ENCODE results near the gene SMYD2. TPM values are rescaled to one million over a fixed set of nuclear protein-coding genes. Genes with fewer than 3 reads are reported as not detected.

Gene SMYD2
- total RNA-seq, 1 experiment from 2014 or later = 37.2 TPM

DNA sequence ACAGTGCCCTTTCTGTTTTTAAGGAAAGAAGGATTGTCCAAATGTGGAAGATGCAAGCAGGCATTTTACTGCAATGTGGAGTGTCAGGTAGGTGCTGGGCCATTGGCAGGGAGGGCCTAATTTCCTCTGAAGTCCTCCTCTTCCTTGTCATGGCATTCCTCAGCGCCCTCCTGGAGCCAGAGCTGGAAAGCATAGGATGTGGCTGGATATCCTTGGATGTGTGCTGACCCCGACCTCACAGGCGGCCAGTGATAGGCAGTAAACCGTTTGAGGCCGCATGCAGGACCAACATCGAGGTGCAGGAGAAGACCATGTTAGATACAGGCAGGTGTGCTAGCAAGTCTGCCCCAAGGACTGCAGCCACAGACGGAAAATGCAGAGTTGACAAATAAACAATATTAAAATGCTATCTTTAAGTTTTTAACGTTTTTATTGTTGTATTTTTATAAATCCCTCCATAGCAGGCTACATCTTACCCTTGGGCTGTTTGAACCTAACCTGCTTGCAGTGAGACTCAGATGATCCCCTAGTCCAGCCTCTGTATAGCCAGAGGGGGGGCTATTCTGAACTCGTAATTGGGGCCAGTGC, 24.3 kb downstream of the SMYD2 start:
- Histone ChIP-seq H3K9me3 (replicated peaks) (no peaks in the 10 kb centered on the region), H3K27ac (no peak overlapping the region), H3K36me3 (no peaks in the 10 kb centered on the region), H3K4me3 (no peak overlapping the region), H3K27me3 (no peaks in the 10 kb centered on the region), H3K4me1 (no peaks in the 10 kb centered on the region)
- no peak for DNase-seq

DNA sequence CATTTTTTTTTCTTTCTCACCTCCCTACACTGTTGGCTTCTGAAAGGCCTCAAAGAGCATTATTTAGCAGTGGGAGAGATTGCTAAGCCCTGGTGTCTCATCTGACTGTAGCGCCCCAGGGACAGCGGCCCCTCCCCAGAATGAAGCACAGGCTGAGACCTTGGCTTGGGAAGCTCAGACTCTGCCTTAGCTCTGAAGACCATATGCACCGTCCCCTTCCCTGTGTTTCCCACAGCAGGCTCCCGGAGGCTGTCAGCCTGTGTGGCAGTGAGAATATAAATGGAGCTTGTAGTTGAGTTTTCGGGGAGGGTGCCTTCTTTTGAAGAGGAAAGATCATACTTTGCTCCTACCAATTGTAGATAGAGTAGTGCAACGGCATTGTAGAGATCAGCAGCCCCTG, 25.3 kb downstream of the SMYD2 start:
- Histone ChIP-seq H3K27me3 (no peaks in the 10 kb centered on the region), H3K4me3 (no peak overlapping the region), H3K27ac (no peak overlapping the region), H3K4me1 (no peaks in the 10 kb centered on the region), H3K9me3 (replicated peaks) (no peaks in the 10 kb centered on the region), H3K36me3 (no peaks in the 10 kb centered on the region)
- DNase-seq = no peak

DNA sequence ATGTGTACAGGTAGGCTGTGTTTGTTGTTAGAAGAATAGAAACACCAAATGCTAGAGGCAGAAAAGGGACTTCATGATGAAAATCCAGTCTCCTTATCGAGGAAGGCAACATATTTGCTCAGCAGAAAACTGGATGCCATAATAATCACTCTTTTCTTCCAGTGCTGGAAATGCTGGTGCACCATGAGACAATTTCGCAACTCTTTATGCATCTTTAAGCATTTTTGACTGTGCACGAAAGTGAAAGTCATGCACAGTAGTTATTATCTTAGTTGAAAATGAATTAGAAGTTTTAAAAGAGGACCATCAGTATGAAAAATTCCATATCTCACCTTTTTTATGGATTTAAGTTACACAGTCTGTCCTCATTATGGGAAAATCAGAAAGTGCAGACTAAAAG, 29.1 kb downstream of the SMYD2 start:
- Histone ChIP-seq H3K9me3 (replicated peaks) (no peaks in the 10 kb centered on the region), H3K36me3 (no peaks in the 10 kb centered on the region), H3K27me3 (no peaks in the 10 kb centered on the region), H3K27ac (no peak overlapping the region), H3K4me1 (no peaks in the 10 kb centered on the region), H3K4me3 (no peak overlapping the region)
- no peak for DNase-seq

DNA sequence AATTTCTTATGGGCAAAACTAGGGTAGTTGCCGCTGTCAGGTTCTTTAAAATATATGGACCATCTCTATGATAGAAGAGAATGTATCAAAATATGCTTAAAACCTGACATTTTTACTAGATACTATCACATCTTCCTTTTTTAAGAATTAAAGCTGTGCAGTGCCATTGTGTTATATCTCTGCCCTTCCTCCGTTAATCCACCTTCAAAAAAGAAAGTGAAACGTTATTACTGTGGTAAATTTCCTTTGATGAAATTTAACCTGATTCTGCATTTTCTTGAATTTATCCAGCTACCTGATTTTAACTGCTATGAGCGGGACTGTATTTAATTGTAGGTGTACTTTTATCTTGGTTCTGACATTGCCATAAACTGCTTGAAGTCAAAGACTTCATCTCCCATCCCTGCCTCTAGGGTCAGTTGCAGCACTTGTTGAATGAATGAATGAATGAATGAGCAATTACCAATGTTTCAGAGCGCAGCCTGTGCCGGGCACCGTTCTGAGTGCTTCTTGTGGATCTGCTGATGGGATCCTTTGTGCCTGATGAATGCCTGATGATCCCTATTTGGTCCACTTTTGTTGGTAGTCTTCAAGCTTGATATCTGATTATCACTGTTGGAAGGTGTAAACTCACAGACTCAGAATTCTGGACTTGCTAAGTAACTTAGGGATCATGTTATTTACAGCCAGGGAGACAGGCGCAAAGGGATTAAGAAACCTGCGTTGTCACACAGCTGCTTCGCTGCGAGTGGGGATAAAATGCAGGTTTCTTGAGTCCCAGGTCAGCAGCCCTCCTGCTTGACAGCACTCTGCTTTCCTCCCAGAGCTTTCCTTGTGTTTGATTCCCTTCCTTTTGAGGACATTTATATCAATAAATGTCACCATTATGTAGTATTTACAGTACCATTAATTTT, 30.1 kb downstream of the SMYD2 start:
- no peaks in the 10 kb centered on the region for H3K9me3 ChIP-seq (replicated peaks)
- H3K27me3 ChIP-seq = no peaks in the 10 kb centered on the region
- H3K4me1 ChIP-seq = no peaks in the 10 kb centered on the region
- no peak for DNase-seq
- no peak overlapping the region for H3K27ac ChIP-seq
- no peak overlapping the region for H3K4me3 ChIP-seq
- no peaks in the 10 kb centered on the region; the same call in 1 of the 2 replicates for H3K36me3 ChIP-seq

DNA sequence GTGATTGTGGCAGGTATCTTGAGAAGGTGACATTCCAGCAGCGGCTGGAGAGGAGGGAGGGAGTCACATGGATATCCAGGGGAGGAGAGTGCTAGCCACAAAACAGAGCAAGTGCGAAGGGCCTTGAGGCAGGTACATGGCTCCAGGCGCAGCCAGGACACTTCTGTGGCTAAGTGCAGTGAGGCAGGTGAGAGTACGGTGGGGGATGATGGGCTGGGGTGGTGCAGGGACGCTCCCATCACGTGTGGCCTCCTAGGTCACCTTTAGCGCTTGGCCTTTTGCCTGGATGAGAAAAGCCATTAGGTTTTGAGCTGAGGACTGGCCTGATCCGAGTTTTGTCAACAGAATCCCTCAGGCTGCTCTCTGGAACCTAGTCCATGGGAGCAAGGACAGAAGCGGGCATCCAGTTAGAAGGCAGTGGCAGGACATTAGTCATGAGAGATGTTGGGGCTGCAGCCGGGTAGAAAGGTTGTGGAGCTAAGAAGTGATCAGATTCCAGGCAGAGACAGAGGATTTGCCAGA, 31.6 kb downstream of the SMYD2 start:
- no peak for DNase-seq
- H3K9me3 ChIP-seq (replicated peaks) = no peaks in the 10 kb centered on the region
- no peaks in the 10 kb centered on the region for H3K27me3 ChIP-seq
- H3K36me3 ChIP-seq = no peaks in the 10 kb centered on the region; the same call in 1 of the 2 replicates
- no peak overlapping the region for H3K4me3 ChIP-seq
- peaks cover 13% of the 10 kb centered on the region for H3K4me1 ChIP-seq
- H3K27ac ChIP-seq = no peak overlapping the region

DNA sequence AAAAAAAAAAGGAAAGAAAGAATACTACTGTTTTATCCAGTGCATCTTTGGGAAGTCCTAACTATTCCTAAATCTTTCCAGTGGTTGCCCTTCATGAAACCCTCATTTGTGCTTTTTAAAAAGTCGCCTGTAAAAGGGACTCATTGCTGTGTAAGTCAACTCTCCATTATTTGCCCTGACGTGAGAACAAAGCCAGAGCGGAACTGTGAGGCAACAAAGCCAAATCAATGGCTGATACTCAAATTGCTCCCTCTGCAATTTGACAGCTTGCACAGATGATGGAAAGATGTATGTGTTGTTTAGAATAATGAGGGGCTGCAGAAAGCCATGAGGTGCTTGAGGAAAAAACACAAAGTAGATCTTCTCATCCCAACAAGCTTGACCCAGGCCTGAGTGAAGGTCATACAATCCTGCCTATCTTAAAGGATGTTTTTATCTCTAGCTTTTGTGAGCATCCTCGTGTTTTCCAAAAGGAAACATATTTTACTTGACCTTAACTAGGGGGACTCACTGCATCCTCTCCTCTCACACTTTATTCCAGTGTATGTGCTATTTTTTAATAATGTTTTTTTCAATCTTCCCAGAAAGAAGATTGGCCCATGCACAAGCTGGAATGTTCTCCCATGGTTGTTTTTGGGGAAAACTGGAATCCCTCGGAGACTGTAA, 33.4 kb downstream of the SMYD2 start:
- H3K9me3 ChIP-seq (replicated peaks) = no peaks in the 10 kb centered on the region
- H3K27me3 ChIP-seq = no peaks in the 10 kb centered on the region
- no peaks in the 10 kb centered on the region; the same call in 1 of the 2 replicates for H3K36me3 ChIP-seq
- no peak overlapping the region for H3K27ac ChIP-seq
- no peak overlapping the region for H3K4me3 ChIP-seq
- DNase-seq = no peak
- H3K4me1 ChIP-seq = peaks cover 28% of the 10 kb centered on the region

DNA sequence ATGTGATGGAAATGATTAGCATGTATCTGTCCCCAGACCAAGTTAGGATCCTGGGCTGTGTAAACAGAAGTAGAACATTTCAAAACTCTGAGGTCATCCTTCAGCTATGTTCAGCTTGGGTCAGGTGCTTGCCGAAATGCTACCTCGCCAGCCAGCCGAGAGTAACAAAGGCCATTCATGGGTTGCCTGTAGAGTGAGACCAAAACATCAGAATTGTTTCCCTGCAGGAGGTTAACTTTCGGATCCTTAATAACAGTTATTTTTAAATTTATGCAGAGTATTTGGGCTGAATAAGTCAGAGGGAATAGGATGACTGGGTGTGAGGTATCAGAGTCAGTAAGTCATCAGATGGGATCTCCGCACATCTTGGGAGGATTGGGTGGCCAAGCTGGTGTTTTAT, 35.6 kb downstream of the SMYD2 start:
- H3K9me3 ChIP-seq (replicated peaks) = no peaks in the 10 kb centered on the region
- no peak for DNase-seq
- no peaks in the 10 kb centered on the region for H3K27me3 ChIP-seq
- H3K4me3 ChIP-seq = no peak overlapping the region
- peaks cover 2% of the 10 kb centered on the region; the same call in 1 of the 2 replicates for H3K36me3 ChIP-seq
- H3K27ac ChIP-seq = no peak overlapping the region
- peaks cover 28% of the 10 kb centered on the region for H3K4me1 ChIP-seq

DNA sequence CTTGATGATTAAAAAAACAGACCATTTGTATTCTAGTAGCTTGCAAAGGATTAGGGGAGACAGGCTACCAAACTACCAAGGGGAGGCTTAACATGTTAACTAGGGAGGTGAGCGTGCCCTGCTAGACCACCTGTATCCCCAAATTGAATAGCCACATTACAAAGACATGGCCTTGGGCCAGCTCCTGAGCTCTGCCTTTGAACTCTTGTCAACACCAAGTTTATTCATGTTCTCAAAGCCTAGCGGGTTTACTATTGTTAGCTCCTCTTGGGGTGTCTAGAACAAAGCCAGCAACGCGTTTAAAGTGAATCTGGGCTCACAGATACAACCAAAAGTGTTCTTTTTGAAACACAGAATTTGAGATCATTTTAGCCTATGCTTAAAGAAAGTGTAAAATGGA, 36.3 kb downstream of the SMYD2 start:
- Histone ChIP-seq H3K27me3 (no peaks in the 10 kb centered on the region), H3K36me3 (peaks cover 2% of the 10 kb centered on the region; the same call in 1 of the 2 replicates), H3K9me3 (replicated peaks) (no peaks in the 10 kb centered on the region), H3K4me1 (peaks cover 28% of the 10 kb centered on the region), H3K27ac (no peak overlapping the region; the same call in 1 of the 2 replicates), H3K4me3 (no peak overlapping the region)
- DNase-seq = no peak

DNA sequence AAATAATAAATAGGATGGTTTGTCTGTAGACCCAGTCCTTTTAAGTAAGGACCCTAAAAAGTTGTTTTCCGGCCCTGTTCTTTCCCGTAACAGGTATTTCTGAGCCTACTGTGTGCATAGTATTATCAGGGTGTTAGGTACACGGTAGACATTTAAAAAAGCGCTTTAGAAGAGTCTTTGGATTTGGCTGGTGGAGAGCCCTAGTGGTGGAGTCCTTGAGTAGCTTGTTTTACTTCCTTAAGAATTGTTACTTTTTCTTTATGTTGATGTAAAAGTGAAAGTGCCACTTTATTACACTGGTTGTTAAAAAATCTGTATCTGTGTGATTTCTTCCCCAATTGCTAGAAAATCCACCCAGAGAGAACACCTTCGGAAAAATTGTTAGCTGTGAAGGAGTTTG, 36.8 kb downstream of the SMYD2 start:
- H3K9me3 ChIP-seq (replicated peaks) = no peaks in the 10 kb centered on the region
- H3K27ac ChIP-seq = peak overlapping the region; percentile 56
- H3K4me3 ChIP-seq = no peak overlapping the region
- no peaks in the 10 kb centered on the region for H3K27me3 ChIP-seq
- no peak for DNase-seq
- H3K36me3 ChIP-seq = peaks cover 2% of the 10 kb centered on the region; the same call in 1 of the 2 replicates
- H3K4me1 ChIP-seq = peaks cover 28% of the 10 kb centered on the region

DNA sequence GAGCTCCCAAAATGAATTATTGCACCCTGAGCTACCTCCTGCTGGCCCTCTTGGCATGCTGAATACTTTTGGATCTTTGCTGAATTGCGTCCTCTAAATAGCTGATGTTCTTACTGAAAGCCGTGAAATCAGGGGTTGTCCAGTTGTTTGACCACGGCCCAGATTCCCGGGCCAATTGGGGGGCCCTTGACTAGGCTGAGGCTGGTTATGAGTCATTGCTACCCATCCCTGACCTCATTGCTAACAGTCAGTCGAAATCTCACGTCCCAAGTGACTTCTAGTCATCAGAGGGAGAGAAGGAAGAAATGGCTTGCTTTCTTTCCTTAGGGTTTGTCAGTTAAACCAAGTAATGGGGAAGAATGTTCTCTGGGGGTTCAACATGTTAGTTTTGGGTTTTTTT, 37.4 kb downstream of the SMYD2 start:
- Histone ChIP-seq H3K27ac (peak overlapping the region; percentile 56), H3K4me1 (peaks cover 28% of the 10 kb centered on the region), H3K36me3 (peaks cover 2% of the 10 kb centered on the region; the same call in 1 of the 2 replicates), H3K9me3 (replicated peaks) (no peaks in the 10 kb centered on the region), H3K4me3 (no peak overlapping the region), H3K27me3 (no peaks in the 10 kb centered on the region)
- peak; percentile 76 to 78 for DNase-seq

DNA sequence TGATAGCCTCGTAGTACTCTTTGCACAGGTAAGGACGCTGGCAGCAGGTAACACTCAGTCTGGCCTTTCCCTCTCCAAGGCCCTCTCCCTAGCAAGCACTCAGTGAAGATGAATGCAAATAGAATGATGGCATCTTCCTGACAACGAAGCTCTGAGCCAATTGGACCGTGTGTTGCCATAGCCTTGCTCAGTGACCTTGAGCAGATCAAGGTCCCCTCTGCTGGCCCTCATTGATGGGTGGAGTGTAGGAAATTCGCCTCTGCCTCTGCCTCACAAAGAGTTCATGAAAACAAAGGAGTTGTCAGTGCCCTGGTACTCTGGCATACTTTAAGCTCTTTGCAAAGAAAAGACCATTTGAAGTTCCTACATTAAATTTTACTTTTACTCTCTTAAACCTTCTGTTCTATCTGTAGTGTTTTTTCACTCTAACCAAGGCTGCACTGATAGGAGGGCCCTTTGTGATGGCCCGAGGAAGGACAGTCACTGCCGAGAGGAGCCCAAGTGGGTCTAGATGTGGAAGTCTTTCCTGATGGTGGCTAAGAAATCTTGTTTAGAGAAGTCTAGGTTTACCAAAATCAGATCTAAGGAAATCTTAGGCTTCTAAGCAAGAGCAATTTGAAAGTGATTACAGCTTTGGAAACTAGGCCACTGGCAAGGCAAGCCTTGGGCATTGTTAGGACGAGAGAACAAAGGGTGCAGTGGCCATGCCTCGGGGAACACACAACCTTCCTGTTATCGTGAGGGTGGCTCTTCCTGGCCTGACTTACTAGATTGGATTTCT, 38.2 kb downstream of the SMYD2 start:
- Histone ChIP-seq H3K9me3 (replicated peaks) (no peaks in the 10 kb centered on the region), H3K4me1 (peaks cover 28% of the 10 kb centered on the region), H3K27me3 (no peaks in the 10 kb centered on the region), H3K4me3 (no peak overlapping the region), H3K36me3 (peaks cover 2% of the 10 kb centered on the region; the same call in 1 of the 2 replicates), H3K27ac (peak overlapping the region; percentile 56)
- no peak for DNase-seq

DNA sequence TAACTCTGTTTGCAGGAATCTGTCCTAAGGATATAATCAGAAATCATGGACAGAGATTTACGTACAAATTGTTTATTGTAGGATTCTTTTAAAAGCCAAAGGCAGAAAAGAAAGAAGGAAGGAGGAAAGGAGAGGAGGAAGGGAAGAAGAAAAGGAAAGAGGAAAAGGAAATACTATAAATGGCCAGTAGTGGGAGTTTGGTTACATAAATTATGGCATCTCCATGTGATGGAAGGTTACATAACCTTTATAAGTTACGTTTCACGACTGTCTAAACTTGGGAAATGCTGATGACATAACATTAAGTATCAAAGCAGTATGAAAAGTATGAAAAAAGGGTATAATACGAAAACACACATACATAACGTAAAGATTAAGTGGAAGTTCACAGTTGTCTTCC, 39.0 kb downstream of the SMYD2 start:
- Histone ChIP-seq H3K9me3 (replicated peaks) (no peaks in the 10 kb centered on the region), H3K27me3 (no peaks in the 10 kb centered on the region), H3K27ac (no peak overlapping the region), H3K36me3 (peaks cover 2% of the 10 kb centered on the region; the same call in 1 of the 2 replicates), H3K4me3 (no peak overlapping the region), H3K4me1 (peaks cover 28% of the 10 kb centered on the region)
- no peak for DNase-seq

DNA sequence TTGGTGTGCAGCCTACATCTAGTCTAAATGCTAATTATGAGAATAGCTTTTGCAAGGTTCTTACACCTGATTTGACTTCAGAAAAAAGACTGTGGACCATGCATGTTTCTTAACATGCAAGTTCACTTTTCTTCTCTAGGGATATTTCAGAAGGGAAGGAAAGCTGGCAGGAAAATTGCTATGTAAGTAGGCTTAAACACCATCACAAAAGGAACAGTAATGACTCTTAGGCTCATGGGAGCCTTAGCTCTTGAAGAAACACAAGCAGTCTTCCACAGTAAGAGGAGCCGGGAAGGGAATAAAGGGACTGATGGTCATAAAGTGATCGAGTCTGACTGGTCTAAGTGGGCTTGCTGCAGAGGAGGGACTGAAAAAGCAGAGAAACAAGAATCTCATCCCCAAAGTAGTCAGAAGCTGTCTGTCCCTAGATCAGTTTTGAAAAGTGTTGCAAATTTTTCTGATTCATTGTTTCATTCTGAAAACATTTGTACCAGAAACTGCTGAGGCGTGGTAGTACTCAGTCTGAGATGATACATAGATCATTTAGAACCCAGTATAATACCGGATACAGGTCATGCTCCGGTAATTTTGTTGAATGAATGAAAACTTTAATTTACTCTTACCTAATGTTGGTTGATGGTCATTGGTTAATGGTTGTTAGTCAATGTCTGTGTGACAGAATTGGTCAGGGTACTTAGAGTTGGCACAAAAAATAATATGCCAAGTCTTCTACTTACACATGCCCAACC, 40.9 kb downstream of the SMYD2 start:
- Histone ChIP-seq H3K27me3 (no peaks in the 10 kb centered on the region), H3K27ac (no peak overlapping the region), H3K36me3 (peaks cover 2% of the 10 kb centered on the region; the same call in 1 of the 2 replicates), H3K9me3 (replicated peaks) (no peaks in the 10 kb centered on the region), H3K4me3 (no peak overlapping the region), H3K4me1 (peaks cover 21% of the 10 kb centered on the region)
- no peak for DNase-seq

Data from SJCRH30 (cell line).